ENCODE measurements around the gene IL18. TPM values are rescaled to one million over a fixed set of nuclear protein-coding genes. Genes with fewer than 3 reads are reported as not detected.

Gene IL18
- total RNA-seq, result 10 to 100 TPM; 12.3 to 12.7 TPM

- no peak for DNase-seq (ENCODE audit: low spot score)
- no peaks in the 10 kb centered on the region for H3K4me1 ChIP-seq (ENCODE audit: control insufficient read depth in 1 of 2, low read depth in 2 of 2)
- no peak for TF ChIP-seq CTCF (IDR thresholded peaks at IDR 0.05)
- H3K36me3 ChIP-seq, result no peaks in the 10 kb centered on the region
- H3K4me3 ChIP-seq, result peak within 1 kb of the TSS; percentile 58
- ATAC-seq (ENCODE audit: insufficient number of reproducible peaks, low FRiP score, low read depth), result no peak
- no peaks in the 10 kb centered on the region for H3K9me3 ChIP-seq
- H3K27me3 ChIP-seq (replicated peaks; ENCODE audit: insufficient read depth), result no peaks in the 10 kb centered on the region
- no peak within 1 kb of the TSS for H3K27ac ChIP-seq
Measured at GRCh38 chr11:112163875-112164685, at the start of gene IL18. IL18 (minus strand) TSS chr11:112164094; CDS start chr11:112155053, 9,041 bp downstream.

GRCh38 chr11:112212710-112213109 is 48.8 kb upstream of the IL18 start:
- Histone ChIP-seq H3K4me1 (ENCODE audit: control insufficient read depth in 1 of 2, low read depth in 2 of 2) (no peaks in the 10 kb centered on the region), H3K9me3 (no peaks in the 10 kb centered on the region), H3K27ac (no peak overlapping the region), H3K4me3 (no peak overlapping the region), H3K27me3 (replicated peaks; ENCODE audit: insufficient read depth) (no peaks in the 10 kb centered on the region), H3K36me3 (no peaks in the 10 kb centered on the region)
- DNase-seq (ENCODE audit: low spot score) (no peak), ATAC-seq (ENCODE audit: insufficient number of reproducible peaks, low FRiP score, low read depth) (no peak)
- no peak for TF ChIP-seq CTCF (IDR thresholded peaks at IDR 0.05)

- DNase-seq (ENCODE audit: low spot score) (no peak), ATAC-seq (ENCODE audit: insufficient number of reproducible peaks, low FRiP score, low read depth) (no peak)
- H3K9me3 ChIP-seq, result no peaks in the 10 kb centered on the region
- H3K27ac ChIP-seq, result no peak overlapping the region
- no peaks in the 10 kb centered on the region for H3K36me3 ChIP-seq
- no peaks in the 10 kb centered on the region for H3K27me3 ChIP-seq (replicated peaks; ENCODE audit: insufficient read depth)
- H3K4me1 ChIP-seq (ENCODE audit: control insufficient read depth in 1 of 2, low read depth in 2 of 2), result no peaks in the 10 kb centered on the region
- H3K4me3 ChIP-seq, result no peak overlapping the region
- TF ChIP-seq CTCF (IDR thresholded peaks at IDR 0.05), result no peak
Measured at GRCh38 chr11:112212290-112212689, 48.4 kb upstream of the IL18 start.

GRCh38 chr11:112211536-112211935 is 47.6 kb upstream of the IL18 start:
- H3K36me3 ChIP-seq, result no peaks in the 10 kb centered on the region
- DNase-seq (ENCODE audit: low spot score) (no peak), ATAC-seq (ENCODE audit: insufficient number of reproducible peaks, low FRiP score, low read depth) (no peak)
- no peaks in the 10 kb centered on the region for H3K9me3 ChIP-seq
- no peak overlapping the region for H3K4me3 ChIP-seq
- H3K27ac ChIP-seq, result no peak overlapping the region
- no peak for TF ChIP-seq CTCF (IDR thresholded peaks at IDR 0.05)
- no peaks in the 10 kb centered on the region for H3K4me1 ChIP-seq (ENCODE audit: control insufficient read depth in 1 of 2, low read depth in 2 of 2)
- H3K27me3 ChIP-seq (replicated peaks; ENCODE audit: insufficient read depth), result no peaks in the 10 kb centered on the region

- H3K27ac ChIP-seq, result no peak overlapping the region
- no peaks in the 10 kb centered on the region for H3K27me3 ChIP-seq (replicated peaks; ENCODE audit: insufficient read depth)
Measured at GRCh38 chr11:112210890-112211289, 47.0 kb upstream of the IL18 start.

More at GRCh38 chr11:112210890-112211289, 47.0 kb upstream of the IL18 start:
- no peaks in the 10 kb centered on the region for H3K36me3 ChIP-seq
- no peaks in the 10 kb centered on the region for H3K4me1 ChIP-seq (ENCODE audit: control insufficient read depth in 1 of 2, low read depth in 2 of 2)
- TF ChIP-seq CTCF (IDR thresholded peaks at IDR 0.05), result no peak
- ATAC-seq (ENCODE audit: insufficient number of reproducible peaks, low FRiP score, low read depth) (no peak), DNase-seq (ENCODE audit: low spot score) (no peak)
- H3K9me3 ChIP-seq, result no peaks in the 10 kb centered on the region
- H3K4me3 ChIP-seq, result no peak overlapping the region

Data from thoracic aorta (tissue), 2 donors.